Measurements from ENCODE around the gene CEP350. TPM values are rescaled to one million over a fixed set of nuclear protein-coding genes. Genes with fewer than 3 reads are reported as not detected.

Gene CEP350
- total RNA-seq, 4 donors from 2014 or later, result 40.0 to 60.3 (median 57.3) TPM

DNA sequence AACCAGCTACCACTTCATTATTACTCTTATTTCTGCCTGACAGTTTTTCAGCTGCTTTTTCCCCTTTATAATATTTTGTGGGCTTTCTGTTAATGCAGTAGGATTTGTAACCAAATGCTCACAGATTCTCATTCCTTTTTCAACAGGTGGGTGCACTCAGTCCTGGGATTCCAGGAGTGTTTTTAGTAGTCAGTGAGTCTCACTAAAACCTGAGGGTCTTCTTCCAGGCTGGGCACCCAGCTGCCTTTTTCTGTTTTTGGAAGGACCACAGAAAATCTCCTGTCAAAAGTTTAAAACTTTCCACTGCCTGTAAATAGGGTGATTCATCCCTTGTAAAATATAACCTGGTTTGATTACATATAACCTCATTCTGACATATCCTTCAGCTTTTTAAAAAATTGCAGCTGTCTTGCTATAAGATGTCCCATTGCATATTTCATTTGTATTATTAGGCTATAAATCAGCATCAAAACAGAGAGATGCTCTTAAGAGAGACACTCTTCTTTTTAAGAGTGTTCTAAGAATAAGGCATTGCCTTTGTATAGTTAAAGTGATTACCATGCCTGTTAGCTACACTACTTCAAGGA lies 16.8 kb upstream of the CEP350 start:
- Histone ChIP-seq H3K27me3 (no peaks in the 10 kb centered on the region), H3K36me3 (no peaks in the 10 kb centered on the region), H3K4me3 (no peak overlapping the region), H3K9me3 (no peaks in the 10 kb centered on the region), H3K4me1 (no peaks in the 10 kb centered on the region), H3K27ac (no peak overlapping the region)
- intact Hi-C loops (cut with DNase I; ENCODE audit: low total_unique reads), result no loop called here
- TF ChIP-seq EP300 (IDR thresholded peaks at IDR 0.05; ENCODE audit: low read depth), result no peak
- TF ChIP-seq POLR2AphosphoS5 (IDR thresholded peaks at IDR 0.05), result no peak
- TF ChIP-seq, protein P1, sequence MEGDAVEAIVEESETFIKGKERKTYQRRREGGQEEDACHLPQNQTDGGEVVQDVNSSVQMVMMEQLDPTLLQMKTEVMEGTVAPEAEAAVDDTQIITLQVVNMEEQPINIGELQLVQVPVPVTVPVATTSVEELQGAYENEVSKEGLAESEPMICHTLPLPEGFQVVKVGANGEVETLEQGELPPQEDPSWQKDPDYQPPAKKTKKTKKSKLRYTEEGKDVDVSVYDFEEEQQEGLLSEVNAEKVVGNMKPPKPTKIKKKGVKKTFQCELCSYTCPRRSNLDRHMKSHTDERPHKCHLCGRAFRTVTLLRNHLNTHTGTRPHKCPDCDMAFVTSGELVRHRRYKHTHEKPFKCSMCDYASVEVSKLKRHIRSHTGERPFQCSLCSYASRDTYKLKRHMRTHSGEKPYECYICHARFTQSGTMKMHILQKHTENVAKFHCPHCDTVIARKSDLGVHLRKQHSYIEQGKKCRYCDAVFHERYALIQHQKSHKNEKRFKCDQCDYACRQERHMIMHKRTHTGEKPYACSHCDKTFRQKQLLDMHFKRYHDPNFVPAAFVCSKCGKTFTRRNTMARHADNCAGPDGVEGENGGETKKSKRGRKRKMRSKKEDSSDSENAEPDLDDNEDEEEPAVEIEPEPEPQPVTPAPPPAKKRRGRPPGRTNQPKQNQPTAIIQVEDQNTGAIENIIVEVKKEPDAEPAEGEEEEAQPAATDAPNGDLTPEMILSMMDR (IDR thresholded peaks at IDR 0.05), result no peak
- in situ Hi-C loops (cut with MboI; ENCODE audit: low pct_ligation_motif_present in 1 of 4, low pct_unique_long_range_greater_than_20kb in 1 of 4, low sequenced_read_pairs in 3 of 4), result no loop called here
- DNase-seq, result no peak

DNA sequence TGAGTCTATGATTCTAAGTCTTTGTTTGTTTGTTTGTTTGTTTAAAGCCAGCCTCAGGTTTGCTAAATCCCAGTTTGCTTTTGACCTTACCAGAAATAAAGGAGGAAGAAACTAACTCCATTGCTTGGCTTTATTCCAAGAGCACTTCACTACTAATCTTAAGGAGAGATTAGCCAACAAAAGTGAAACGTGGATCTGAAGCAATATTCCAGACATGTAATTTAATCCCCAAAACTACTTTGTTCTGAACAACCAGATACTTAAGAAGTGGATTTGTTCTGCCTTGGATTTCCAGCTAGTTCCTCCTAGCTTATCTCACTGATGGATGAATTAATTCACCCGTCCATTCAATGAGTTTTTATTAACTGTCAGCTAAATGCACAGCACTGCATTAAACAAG lies 15.9 kb upstream of the CEP350 start:
- WGBS, 2 donors (ENCODE audit: low coverage in 1 of 2), result 33 to 51% methylated on average over 2 of the region's 2 CpGs
- no peak for DNase-seq
- Histone ChIP-seq H3K4me1 (no peaks in the 10 kb centered on the region), H3K27ac (no peak overlapping the region), H3K27me3 (no peaks in the 10 kb centered on the region), H3K9me3 (no peaks in the 10 kb centered on the region), H3K4me3 (no peak overlapping the region), H3K36me3 (no peaks in the 10 kb centered on the region)
- TF ChIP-seq, protein P1 (IDR thresholded peaks at IDR 0.05), result no peak
- TF ChIP-seq POLR2A (IDR thresholded peaks at IDR 0.05) (no peak), EP300 (IDR thresholded peaks at IDR 0.05; ENCODE audit: low read depth) (no peak), POLR2AphosphoS5 (IDR thresholded peaks at IDR 0.05) (no peak)
- in situ Hi-C loops (cut with MboI; ENCODE audit: low pct_ligation_motif_present in 1 of 4, low pct_unique_long_range_greater_than_20kb in 1 of 4, low sequenced_read_pairs in 3 of 4) (no loop called here), intact Hi-C loops (cut with DNase I; ENCODE audit: low total_unique reads) (no loop called here)

DNA sequence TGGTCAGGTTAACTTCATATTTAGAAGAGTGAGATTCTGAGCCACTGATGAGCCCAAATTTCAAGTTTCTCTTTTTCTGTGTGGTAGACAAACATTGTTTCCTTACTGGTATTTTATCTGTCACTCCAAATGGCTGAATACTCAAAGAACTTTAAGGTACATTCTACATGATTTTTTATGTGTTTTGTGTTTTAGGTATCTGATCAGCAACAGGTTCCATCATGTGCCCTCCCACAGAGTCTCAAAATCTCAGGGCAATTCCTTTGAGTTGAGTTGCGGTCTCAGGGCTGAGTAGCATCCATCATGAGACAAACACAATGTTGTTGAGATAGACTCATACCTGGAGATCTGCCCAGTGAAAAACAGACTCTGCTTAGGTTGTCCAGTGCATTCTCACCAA lies 14.7 kb upstream of the CEP350 start:
- H3K4me3 ChIP-seq, result no peak overlapping the region
- H3K27me3 ChIP-seq, result no peaks in the 10 kb centered on the region
- 96% methylated on average over 1 of the region's 1 CpG; no CpG with 5 or more reads in 1 of the 2 donors for WGBS, 2 donors (ENCODE audit: low coverage in 1 of 2)
- no peaks in the 10 kb centered on the region for H3K36me3 ChIP-seq
- TF ChIP-seq, protein P1 (IDR thresholded peaks at IDR 0.05), result no peak
- TF ChIP-seq POLR2A (IDR thresholded peaks at IDR 0.05), result no peak
- in situ Hi-C loops (cut with MboI; ENCODE audit: low pct_ligation_motif_present in 1 of 4, low pct_unique_long_range_greater_than_20kb in 1 of 4, low sequenced_read_pairs in 3 of 4), result no loop called here
- H3K4me1 ChIP-seq, result no peaks in the 10 kb centered on the region
- intact Hi-C loops (cut with DNase I; ENCODE audit: low total_unique reads), result no loop called here
- H3K9me3 ChIP-seq, result no peaks in the 10 kb centered on the region
- no peak for DNase-seq
- H3K27ac ChIP-seq, result no peak overlapping the region

DNA sequence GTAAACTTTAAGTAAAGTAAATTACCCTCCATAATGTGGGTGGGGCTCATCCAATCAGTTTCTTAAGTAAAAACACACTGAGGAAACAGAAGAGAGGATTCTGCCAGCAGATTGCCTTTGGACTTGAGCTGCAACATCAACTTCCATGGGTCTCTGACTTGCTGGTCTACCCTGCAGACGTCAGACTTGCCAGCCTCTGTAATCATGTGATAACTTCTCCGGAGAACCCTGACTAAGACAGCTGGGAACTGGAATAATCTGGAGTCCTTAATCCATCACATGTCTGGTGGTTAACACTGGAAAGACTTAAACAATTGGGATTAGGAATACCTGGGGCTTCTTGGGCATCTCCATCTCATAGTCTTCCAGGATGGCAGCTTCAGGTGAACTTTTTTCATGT lies 13.2 kb upstream of the CEP350 start:
- DNase-seq, result no peak
- TF ChIP-seq POLR2AphosphoS5 (IDR thresholded peaks at IDR 0.05), result no peak
- TF ChIP-seq, protein P1 (IDR thresholded peaks at IDR 0.05), result no peak
- in situ Hi-C loops (cut with MboI; ENCODE audit: low pct_ligation_motif_present in 1 of 4, low pct_unique_long_range_greater_than_20kb in 1 of 4, low sequenced_read_pairs in 3 of 4), result no loop called here

More for the DNA sequence above, 13.2 kb upstream of the CEP350 start:
- intact Hi-C loops (cut with DNase I; ENCODE audit: low total_unique reads), result no loop called here
- Histone ChIP-seq H3K36me3 (no peaks in the 10 kb centered on the region), H3K27ac (no peak overlapping the region), H3K9me3 (no peaks in the 10 kb centered on the region), H3K4me1 (no peaks in the 10 kb centered on the region), H3K4me3 (no peak overlapping the region), H3K27me3 (no peaks in the 10 kb centered on the region)
- 33 to 71% methylated on average over 1 to 2 of the region's 2 CpGs for WGBS, 2 donors (ENCODE audit: low coverage in 1 of 2)

Data from transverse colon (tissue), 4 donors.